NCI-H128 (cell line): Measurements from ENCODE around the gene CYTH4.
"Not testable (repeated sequence)": the region's sequence is repeated elsewhere in the genome, so short reads cannot be mapped to it uniquely, and the experiment has no call there.

ENCODE experiments used
- DNase-seq: peaks from one replicate; lab custom pipeline; 2025; ENCODE audit not compliant: unreplicated experiment; lab: John Stamatoyannopoulos, UW

Gene CYTH4

GRCh38 chr22:37282385-37282677, at the start of gene CYTH4:
TSS of gene CYTH4 (plus strand) at chr22:37282508. CDS start at chr22:37282570, 62 bp downstream.
- DNase-seq: no peak

- not testable (repeated sequence) for DNase-seq
Observed at GRCh38 chr22:37233371-37233750, 48.9 kb upstream of the CYTH4 start.

- no peak for DNase-seq
Observed at GRCh38 chr22:37233751-37234631, 48.3 kb upstream of the CYTH4 start.

GRCh38 chr22:37234736-37235711, 47.3 kb upstream of the CYTH4 start:
- no peak for DNase-seq

GRCh38 chr22:37235897-37236607, 46.3 kb upstream of the CYTH4 start:
- no peak for DNase-seq

GRCh38 chr22:37237371-37238268, 44.7 kb upstream of the CYTH4 start:
- no peak for DNase-seq

- no peak for DNase-seq
Observed at GRCh38 chr22:37239336-37240239, 42.7 kb upstream of the CYTH4 start.

- DNase-seq: no peak
Observed at GRCh38 chr22:37240240-37240940, 41.9 kb upstream of the CYTH4 start.

- no peak for DNase-seq
Observed at GRCh38 chr22:37240941-37241320, 41.4 kb upstream of the CYTH4 start.

- DNase-seq: no peak
Observed at GRCh38 chr22:37241351-37242142, 40.8 kb upstream of the CYTH4 start.

GRCh38 chr22:37242395-37242918, 39.9 kb upstream of the CYTH4 start:
- DNase-seq: no peak

GRCh38 chr22:37243402-37244113, 38.8 kb upstream of the CYTH4 start:
- no peak for DNase-seq

- DNase-seq: no peak
Observed at GRCh38 chr22:37244114-37244921, 38.0 kb upstream of the CYTH4 start, which contains the start of gene RAC2. TSS of gene RAC2 (minus strand) at chr22:37244269. CDS start at chr22:37244148, 121 bp downstream.

GRCh38 chr22:37244922-37245722, 37.2 kb upstream of the CYTH4 start:
- DNase-seq: no peak

- DNase-seq: no peak
Observed at GRCh38 chr22:37245740-37246139, 36.6 kb upstream of the CYTH4 start.
